GM19468 (cell line): ENCODE data around the gene ATRNL1.

ENCODE experiments used
- ATAC-seq: cut with Tn5 transposase; IDR thresholded peaks from one replicate; pipeline ENCODE4 v1.9.1; 2021; ENCODE audit warnings: mild to moderate bottlenecking, moderate library complexity, moderate number of reproducible peaks; ENCODE audit not compliant: unreplicated experiment; ENCODE audit errors: extremely low read depth

The ATRNL1 gene

GRCh38 chr10:115572740-115573455 lies 479.7 kb downstream of the ATRNL1 start:
- ATAC-seq: no peak

- no peak for ATAC-seq
These were observed 487.1 kb downstream of the ATRNL1 start for GRCh38 chr10:115580239-115580638.

- no peak for ATAC-seq
These were observed 499.9 kb downstream of the ATRNL1 start for GRCh38 chr10:115593060-115593459.

DNA sequence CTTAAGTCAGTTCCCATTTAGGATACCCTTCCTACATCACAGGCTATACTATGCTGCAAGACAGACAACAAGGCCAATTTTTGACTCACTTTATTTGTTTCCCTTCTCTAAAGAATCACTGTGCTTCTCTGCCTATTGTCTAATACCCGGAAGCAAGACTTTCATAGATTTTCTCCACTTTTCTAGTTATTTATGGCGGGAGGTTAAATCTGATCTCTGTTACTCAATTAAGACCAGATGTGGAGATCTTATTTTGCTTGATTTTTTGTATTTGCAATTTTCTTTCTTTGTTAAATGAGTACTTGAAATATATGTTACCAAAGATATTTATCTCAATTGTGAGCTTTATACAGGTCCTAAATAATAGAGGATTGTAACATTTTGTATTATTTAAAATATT lies 511.5 kb downstream of the ATRNL1 start:
- ATAC-seq: no peak

GRCh38 chr10:115606086-115606485 lies 512.9 kb downstream of the ATRNL1 start:
- ATAC-seq: no peak

DNA sequence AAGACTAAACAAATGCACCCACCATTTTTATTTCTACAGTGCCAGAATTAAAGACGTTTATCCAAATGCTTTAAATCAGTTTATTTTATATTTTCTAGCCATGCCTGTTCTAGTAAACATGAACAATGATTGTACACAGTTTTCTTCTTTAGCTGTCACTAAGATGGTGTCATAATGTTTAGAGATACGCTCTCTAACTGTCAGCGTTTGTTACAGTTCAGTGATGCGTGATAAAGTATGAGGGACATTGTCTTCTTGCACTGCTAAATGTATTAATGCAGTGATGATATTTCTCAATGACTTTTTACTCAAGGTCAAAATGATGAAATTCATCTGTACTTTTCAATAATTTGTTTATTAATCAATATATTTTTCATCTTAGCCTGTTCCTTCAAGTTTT lies 513.6 kb downstream of the ATRNL1 start:
- ATAC-seq: no peak

- no peak for ATAC-seq
These were observed 531.3 kb downstream of the ATRNL1 start for GRCh38 chr10:115624448-115624847.

DNA sequence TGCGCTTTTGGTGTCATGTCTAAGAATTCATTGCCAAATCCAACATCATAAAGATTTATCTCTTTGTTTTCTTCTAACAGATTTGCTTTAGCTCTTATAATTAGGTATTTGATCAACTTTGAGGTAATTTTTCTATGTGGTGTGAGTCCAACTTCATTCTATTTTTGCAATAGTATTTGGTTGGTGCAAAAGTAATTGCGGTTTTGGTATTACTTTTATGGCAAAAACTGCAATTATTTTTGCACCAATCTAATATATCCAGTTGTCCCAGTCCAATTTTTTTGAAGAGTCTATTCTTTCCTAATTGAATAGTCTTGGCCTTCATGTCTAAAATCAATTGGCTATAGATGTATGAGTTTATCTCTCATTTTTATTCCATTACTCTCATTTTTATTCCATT lies 535.5 kb downstream of the ATRNL1 start:
- ATAC-seq: no peak

DNA sequence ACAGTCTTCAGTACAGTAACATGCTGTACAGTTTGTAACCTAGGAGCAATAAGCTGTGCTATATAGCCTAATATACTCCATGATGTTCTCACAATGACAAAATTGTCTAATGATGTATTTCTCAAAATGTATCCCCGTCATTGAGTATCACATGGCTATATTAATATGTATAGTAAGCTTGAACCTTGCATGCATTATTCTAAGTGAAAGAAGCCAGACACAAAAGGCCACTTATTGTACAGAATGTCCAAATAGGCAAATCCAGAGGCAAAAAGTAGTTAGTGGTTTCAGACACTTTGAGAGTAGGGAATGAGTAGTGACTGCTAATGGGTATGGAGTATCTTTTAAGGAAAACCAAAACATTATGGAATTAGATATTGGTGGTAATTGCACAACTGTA lies 545.1 kb downstream of the ATRNL1 start:
- no peak for ATAC-seq

DNA sequence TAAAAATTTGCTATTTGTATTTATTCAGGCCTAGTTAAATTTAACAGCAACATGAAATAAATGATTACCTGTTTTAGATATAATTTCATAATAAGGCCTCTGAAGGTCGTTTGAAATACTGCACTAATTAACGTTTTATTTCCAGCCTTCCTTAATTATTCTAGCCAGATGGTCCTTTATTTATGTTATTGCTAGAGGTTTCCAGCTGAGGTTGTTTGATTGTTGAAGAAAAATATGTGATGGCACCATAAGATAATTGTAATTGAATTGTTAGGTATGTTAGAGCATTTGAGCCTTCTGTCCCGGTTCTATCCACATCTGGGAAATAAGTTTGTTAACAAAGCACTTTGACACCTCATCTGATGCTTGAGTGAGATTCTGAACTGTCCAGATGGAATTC lies 556.1 kb downstream of the ATRNL1 start:
- no peak for ATAC-seq

- ATAC-seq: no peak
These were observed 560.3 kb downstream of the ATRNL1 start for GRCh38 chr10:115653473-115653872.

- ATAC-seq: no peak
These were observed 561.8 kb downstream of the ATRNL1 start for GRCh38 chr10:115654961-115655360.

GRCh38 chr10:115657161-115657860 lies 564.1 kb downstream of the ATRNL1 start:
- no peak for ATAC-seq

DNA sequence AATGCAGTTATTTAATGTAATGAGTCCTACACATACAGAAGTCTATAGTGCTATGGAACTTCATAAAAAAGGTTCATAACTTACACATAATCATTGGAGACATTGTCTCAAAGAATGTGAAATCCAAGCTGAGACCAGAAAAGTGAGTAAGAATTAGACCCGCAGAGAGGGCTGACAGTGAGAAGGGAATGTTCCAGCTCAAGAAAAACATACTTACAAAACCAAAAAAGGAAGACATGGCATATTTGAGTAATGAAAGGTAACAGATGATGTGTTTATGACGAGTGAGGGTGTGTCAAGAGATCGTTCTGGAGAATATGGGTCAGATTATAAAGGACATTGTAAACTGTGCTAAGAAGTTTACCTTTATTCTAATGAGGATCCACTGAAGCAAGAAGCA lies 566.5 kb downstream of the ATRNL1 start:
- ATAC-seq: no peak

DNA sequence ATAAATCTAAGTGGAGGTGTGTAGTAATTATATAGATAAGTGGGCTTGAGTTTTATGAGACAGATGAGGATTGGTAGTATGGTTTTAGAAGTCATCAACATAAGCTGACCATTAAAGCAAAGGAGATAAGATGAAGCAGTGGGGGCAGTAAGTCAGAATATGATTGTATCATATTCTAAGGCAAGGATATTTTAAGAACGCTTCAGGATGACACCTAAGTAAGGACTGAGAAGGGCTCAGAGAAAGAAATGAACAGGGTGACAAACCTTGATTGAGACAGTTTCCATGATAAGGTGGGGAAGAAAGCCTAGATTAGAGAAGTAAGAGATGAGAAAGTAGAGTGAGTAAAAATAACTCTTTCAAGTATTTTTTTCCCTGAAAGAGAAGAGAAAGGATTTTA lies 567.2 kb downstream of the ATRNL1 start:
- no peak for ATAC-seq

DNA sequence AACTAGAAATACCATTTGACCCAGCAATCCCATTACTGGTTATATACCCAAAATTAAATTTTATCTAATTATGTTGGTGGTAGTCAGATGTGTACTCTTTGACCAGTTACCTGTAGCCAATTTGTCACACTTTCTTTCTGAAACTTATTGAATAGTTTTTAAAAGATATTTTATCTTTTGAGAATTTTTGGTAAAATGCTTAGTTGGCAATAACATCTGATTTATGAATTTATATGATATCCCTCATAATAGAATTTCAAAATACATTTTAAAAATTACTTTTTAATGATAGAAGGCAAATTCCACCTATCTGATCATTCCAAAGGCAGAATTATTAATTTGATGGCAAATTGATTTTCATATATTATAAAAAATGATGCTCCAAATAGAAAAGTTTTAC lies 569.3 kb downstream of the ATRNL1 start:
- ATAC-seq: no peak

GRCh38 chr10:115665549-115665948 lies 572.4 kb downstream of the ATRNL1 start:
- no peak for ATAC-seq

DNA sequence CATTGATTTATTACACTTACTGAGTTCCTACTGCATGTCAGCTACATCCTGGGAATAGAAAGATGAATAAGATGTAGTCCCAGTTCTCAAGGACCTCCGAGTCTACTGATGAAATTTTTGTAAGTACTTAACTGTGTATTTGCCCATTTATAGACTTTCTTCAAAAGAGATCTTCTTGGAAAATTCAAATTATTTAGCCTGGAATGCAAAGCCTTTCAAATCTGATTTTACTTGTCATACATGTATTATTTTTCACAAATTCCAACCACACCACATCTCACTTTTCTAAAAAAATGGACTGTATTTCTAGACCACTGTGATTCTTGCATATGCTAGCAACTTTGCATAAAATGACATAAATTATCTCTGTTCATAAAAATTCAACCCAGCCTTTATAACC lies 581.3 kb downstream of the ATRNL1 start:
- ATAC-seq: no peak

DNA sequence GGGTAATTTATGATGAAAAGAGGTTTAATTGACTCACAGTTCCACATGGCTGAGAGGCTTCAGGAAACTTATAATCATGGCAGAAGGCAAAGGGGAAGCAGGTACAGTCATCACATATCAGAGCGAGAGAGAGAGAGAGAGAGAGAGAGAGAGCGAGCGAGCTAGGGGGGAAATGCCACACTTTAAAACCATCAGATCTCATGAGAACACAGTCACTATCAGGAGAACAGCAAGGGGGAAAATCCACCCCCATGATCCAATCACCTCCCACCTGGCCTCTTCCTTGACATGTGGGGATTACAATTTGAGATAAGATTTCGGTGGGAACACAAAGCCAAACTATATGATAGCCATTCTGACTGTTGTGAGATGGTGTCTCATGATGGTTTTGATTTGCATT lies 603.6 kb downstream of the ATRNL1 start:
- no peak for ATAC-seq

- no peak for ATAC-seq
These were observed 612.9 kb downstream of the ATRNL1 start for GRCh38 chr10:115706026-115706425.

- no peak for ATAC-seq
These were observed 613.4 kb downstream of the ATRNL1 start for GRCh38 chr10:115706488-115707076.

DNA sequence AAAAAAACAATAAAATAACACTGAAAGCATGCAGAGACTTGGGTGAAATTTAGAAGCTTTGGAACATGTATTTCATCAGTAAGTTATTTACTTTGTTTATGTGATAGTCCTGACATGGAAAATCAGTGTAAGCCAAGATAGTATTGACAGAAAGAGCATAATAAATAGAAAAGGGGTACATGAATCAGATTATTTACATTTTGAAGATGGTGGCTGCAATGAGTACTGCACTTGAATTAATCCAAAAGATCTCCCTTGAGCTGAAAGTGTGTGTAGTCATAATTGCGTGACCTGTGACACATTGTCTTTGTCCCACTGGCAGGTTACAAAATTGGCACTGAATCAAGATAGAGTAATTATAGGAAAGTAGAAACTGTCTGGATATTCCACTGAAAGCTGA lies 617.0 kb downstream of the ATRNL1 start:
- ATAC-seq: no peak
